ENCODE measurements around the gene FEN1.

GRCh38 chr11:61828629-61829407 is 36.1 kb downstream of the FEN1 start:
- TF ChIP-seq TCF12 (IDR thresholded peaks at IDR 0.05) = no peak
- TF ChIP-seq CTCF (IDR thresholded peaks at IDR 0.05) = peak; percentile 60
- TF ChIP-seq RXRA (IDR thresholded peaks at IDR 0.05; ENCODE audit: borderline replicate concordance, low read depth) = 0 out of 2 replicates have a peak, but pooled peaks have one; percentile 13
- no peak for TF ChIP-seq JUND (IDR thresholded peaks at IDR 0.05)
- TF ChIP-seq, protein P1, sequence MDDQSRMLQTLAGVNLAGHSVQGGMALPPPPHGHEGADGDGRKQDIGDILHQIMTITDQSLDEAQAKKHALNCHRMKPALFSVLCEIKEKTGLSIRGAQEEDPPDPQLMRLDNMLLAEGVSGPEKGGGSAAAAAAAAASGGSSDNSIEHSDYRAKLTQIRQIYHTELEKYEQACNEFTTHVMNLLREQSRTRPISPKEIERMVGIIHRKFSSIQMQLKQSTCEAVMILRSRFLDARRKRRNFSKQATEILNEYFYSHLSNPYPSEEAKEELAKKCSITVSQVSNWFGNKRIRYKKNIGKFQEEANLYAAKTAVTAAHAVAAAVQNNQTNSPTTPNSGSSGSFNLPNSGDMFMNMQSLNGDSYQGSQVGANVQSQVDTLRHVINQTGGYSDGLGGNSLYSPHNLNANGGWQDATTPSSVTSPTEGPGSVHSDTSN (IDR thresholded peaks at IDR 0.05) = no peak
- TF ChIP-seq, protein P2, sequence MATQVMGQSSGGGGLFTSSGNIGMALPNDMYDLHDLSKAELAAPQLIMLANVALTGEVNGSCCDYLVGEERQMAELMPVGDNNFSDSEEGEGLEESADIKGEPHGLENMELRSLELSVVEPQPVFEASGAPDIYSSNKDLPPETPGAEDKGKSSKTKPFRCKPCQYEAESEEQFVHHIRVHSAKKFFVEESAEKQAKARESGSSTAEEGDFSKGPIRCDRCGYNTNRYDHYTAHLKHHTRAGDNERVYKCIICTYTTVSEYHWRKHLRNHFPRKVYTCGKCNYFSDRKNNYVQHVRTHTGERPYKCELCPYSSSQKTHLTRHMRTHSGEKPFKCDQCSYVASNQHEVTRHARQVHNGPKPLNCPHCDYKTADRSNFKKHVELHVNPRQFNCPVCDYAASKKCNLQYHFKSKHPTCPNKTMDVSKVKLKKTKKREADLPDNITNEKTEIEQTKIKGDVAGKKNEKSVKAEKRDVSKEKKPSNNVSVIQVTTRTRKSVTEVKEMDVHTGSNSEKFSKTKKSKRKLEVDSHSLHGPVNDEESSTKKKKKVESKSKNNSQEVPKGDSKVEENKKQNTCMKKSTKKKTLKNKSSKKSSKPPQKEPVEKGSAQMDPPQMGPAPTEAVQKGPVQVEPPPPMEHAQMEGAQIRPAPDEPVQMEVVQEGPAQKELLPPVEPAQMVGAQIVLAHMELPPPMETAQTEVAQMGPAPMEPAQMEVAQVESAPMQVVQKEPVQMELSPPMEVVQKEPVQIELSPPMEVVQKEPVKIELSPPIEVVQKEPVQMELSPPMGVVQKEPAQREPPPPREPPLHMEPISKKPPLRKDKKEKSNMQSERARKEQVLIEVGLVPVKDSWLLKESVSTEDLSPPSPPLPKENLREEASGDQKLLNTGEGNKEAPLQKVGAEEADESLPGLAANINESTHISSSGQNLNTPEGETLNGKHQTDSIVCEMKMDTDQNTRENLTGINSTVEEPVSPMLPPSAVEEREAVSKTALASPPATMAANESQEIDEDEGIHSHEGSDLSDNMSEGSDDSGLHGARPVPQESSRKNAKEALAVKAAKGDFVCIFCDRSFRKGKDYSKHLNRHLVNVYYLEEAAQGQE (IDR thresholded peaks at IDR 0.05; ENCODE audit: low read depth, low read length) = no peak
